Erythroblast (primary cell): Measurements from ENCODE around the gene CWH43.
A peak's percentile ranks its signal among the peaks of the same experiment; 100 is the strongest.
"Not testable (repeated sequence)": the region's sequence is repeated elsewhere in the genome, so short reads cannot be mapped to it uniquely, and the experiment has no call there.

ENCODE experiments used
- DNase-seq, 2 experiments: peaks; one replicate each; lab custom pipeline; 2025; lab: John Stamatoyannopoulos, UW
- GATA1 ChIP-seq: IDR thresholded peaks from 2 replicates; pipeline ENCODE4 v1.6.1; 2011; ENCODE audit warnings: low read depth, mild to moderate bottlenecking, control low read depth, low read length, moderate library complexity
- POLR2A ChIP-seq: IDR thresholded peaks from 2 replicates; pipeline ENCODE4 v1.6.1; 2011; ENCODE audit warnings: mild to moderate bottlenecking, low read length

The CWH43 gene

GRCh38 chr4:48960988-48961635 lies 25.0 kb upstream of the CWH43 start:
- no peak for DNase-seq
- TF ChIP-seq POLR2A, result no peak
- no peak for TF ChIP-seq GATA1

GRCh38 chr4:48962636-48963035 lies 23.4 kb upstream of the CWH43 start:
- DNase-seq, result no peak
- TF ChIP-seq POLR2A, result no peak
- TF ChIP-seq GATA1, result no peak

GRCh38 chr4:48963042-48963679 lies 22.9 kb upstream of the CWH43 start:
- no peak for TF ChIP-seq GATA1
- no peak for TF ChIP-seq POLR2A
- peak; percentile 85 to 90 for DNase-seq

- no peak for DNase-seq
Measured at GRCh38 chr4:48967101-48967500, 19.0 kb upstream of the CWH43 start.

GRCh38 chr4:48967631-48968030 lies 18.4 kb upstream of the CWH43 start:
- TF ChIP-seq GATA1 (no peak), POLR2A (no peak)
- DNase-seq, result no peak

More at GRCh38 chr4:48967101-48967500, 19.0 kb upstream of the CWH43 start:
- no peak for TF ChIP-seq GATA1
- TF ChIP-seq POLR2A, result no peak

GRCh38 chr4:48968814-48969213 lies 17.3 kb upstream of the CWH43 start:
- no peak for TF ChIP-seq POLR2A
- TF ChIP-seq GATA1, result no peak
- no peak for DNase-seq

- TF ChIP-seq POLR2A, result no peak
- TF ChIP-seq GATA1, result no peak
- no peak for DNase-seq
Measured at GRCh38 chr4:48970471-48970921, 15.6 kb upstream of the CWH43 start.

- TF ChIP-seq POLR2A (no peak), GATA1 (no peak)
- no peak for DNase-seq
Measured at GRCh38 chr4:48974979-48975640, 11.0 kb upstream of the CWH43 start.

- no peak for TF ChIP-seq GATA1
- no peak for TF ChIP-seq POLR2A
- no peak for DNase-seq
Measured at GRCh38 chr4:48976041-48976440, 10.0 kb upstream of the CWH43 start.

- no peak for DNase-seq
- TF ChIP-seq POLR2A (no peak), GATA1 (no peak)
Measured at GRCh38 chr4:48979914-48980579, 6.0 kb upstream of the CWH43 start.

- not testable (repeated sequence) for DNase-seq
Measured at GRCh38 chr4:48984005-48984404, 2.1 kb upstream of the CWH43 start.

- TF ChIP-seq POLR2A (no peak), GATA1 (no peak)
- DNase-seq, result no peak
Measured at GRCh38 chr4:48985602-48985975, 486 bp upstream of the CWH43 start.

GRCh38 chr4:48986654-48987164 lies 634 bp downstream of the CWH43 start:
- no peak for DNase-seq
- TF ChIP-seq GATA1 (no peak), POLR2A (no peak)
